ENCODE data around the gene LRP2.

The LRP2 gene

GRCh38 chr2:169131587-169132512, 230.5 kb downstream of the LRP2 start:
- TF ChIP-seq CTCF (IDR thresholded peaks at IDR 0.05; ENCODE audit: insufficient read depth, low read depth, low read length, missing control alignments) = peak; percentile 69
- H3K4me3 ChIP-seq (ENCODE audit: low read length) = no peak overlapping the region
- DNase-seq (ENCODE audit: low read depth) = peak; percentile 73

- H3K4me3 ChIP-seq (ENCODE audit: low read length) = no peak overlapping the region
- no peak for TF ChIP-seq CTCF (IDR thresholded peaks at IDR 0.05; ENCODE audit: insufficient read depth, low read depth, low read length, missing control alignments)
- DNase-seq (ENCODE audit: low read depth) = peak; percentile 13
Measured at GRCh38 chr2:169129703-169130243, 232.6 kb downstream of the LRP2 start.

- DNase-seq (ENCODE audit: low read depth) = no peak
- no peak overlapping the region for H3K4me3 ChIP-seq (ENCODE audit: low read length)
- TF ChIP-seq CTCF (IDR thresholded peaks at IDR 0.05; ENCODE audit: insufficient read depth, low read depth, low read length, missing control alignments) = no peak
Measured at GRCh38 chr2:169119851-169120250, 242.5 kb downstream of the LRP2 start.

GRCh38 chr2:169119123-169119760, 243.1 kb downstream of the LRP2 start:
- H3K4me3 ChIP-seq (ENCODE audit: low read length) = no peak overlapping the region
- peak; percentile 19 for DNase-seq (ENCODE audit: low read depth)
- TF ChIP-seq CTCF (IDR thresholded peaks at IDR 0.05; ENCODE audit: insufficient read depth, low read depth, low read length, missing control alignments) = no peak

- TF ChIP-seq CTCF (IDR thresholded peaks at IDR 0.05; ENCODE audit: insufficient read depth, low read depth, low read length, missing control alignments) = no peak
- no peak overlapping the region for H3K4me3 ChIP-seq (ENCODE audit: low read length)
- no peak for DNase-seq (ENCODE audit: low read depth)
Measured at GRCh38 chr2:169118060-169118459, 244.3 kb downstream of the LRP2 start.

GRCh38 chr2:169116993-169117392, 245.3 kb downstream of the LRP2 start:
- no peak overlapping the region for H3K4me3 ChIP-seq (ENCODE audit: low read length)
- no peak for TF ChIP-seq CTCF (IDR thresholded peaks at IDR 0.05; ENCODE audit: insufficient read depth, low read depth, low read length, missing control alignments)
- DNase-seq (ENCODE audit: low read depth) = no peak

All from epithelial cell of esophagus (primary cell).